GM12878 (cell line): ENCODE results near the gene MYO7A.

Experiments
- CTCF ChIP-seq, 3 experiments: IDR thresholded peaks in 2 of 3; conservative IDR thresholded peaks in 1 of 3; 2 replicates each; pipeline ENCODE4 v1.5.1; 2011; ENCODE audit warnings: low read depth in 3 of 3, low read length in 3 of 3, mild to moderate bottlenecking in 3 of 3, control low read depth in 2 of 3, moderate library complexity in 2 of 3, inconsistent platforms in 1 of 3, mixed read lengths in 1 of 3; ENCODE audit not compliant: control insufficient read depth in 2 of 3, insufficient read depth in 1 of 3; ENCODE audit errors: extremely low read depth in 1 of 3
- EP300 ChIP-seq, 2 experiments: fragments of 150-350 bp in 1 of 2; IDR thresholded peaks; 2 replicates each; pipeline ENCODE4 v1.6.1; 2011 to 2012; ENCODE audit warnings: low read depth in 2 of 2, low read length in 2 of 2, borderline replicate concordance in 1 of 2, improper control_type of control experiment in 1 of 2, inconsistent platforms in 1 of 2; ENCODE audit not compliant: control insufficient read depth in 1 of 2
- EZH2 ChIP-seq: IDR thresholded peaks from 2 replicates; pipeline ENCODE4 v1.6.1; 2012; ENCODE audit warnings: low read depth, mild to moderate bottlenecking, control low read depth, inconsistent platforms, low read length, borderline replicate concordance; ENCODE audit not compliant: control insufficient read depth
- RCOR1 ChIP-seq: conservative IDR thresholded peaks from 2 replicates; pipeline ENCODE4 v1.6.1; 2012; ENCODE audit warnings: low read depth, low read length, improper control_type of control experiment

- TF ChIP-seq RCOR1 (no peak), CTCF (IDR thresholded peaks at IDR 0.05 in 2 of 3, conservative IDR thresholded peaks at IDR 0.05 in 1 of 3; ENCODE audit: control insufficient read depth in 2 of 3, extremely low read depth in 1 of 3, insufficient read depth in 1 of 3, low read depth in 3 of 3, low read length in 3 of 3) (no peak), EP300 (IDR thresholded peaks at IDR 0.05; ENCODE audit: borderline replicate concordance in 1 of 2, control insufficient read depth in 1 of 2, low read depth in 2 of 2, low read length in 2 of 2) (no peak), EZH2 (no peak)
Observed at GRCh38 chr11:77167791-77168190, 39.7 kb downstream of the MYO7A start.
